ENCODE results near the gene S100A3.
"Not testable (repeated sequence)": the region's sequence is repeated elsewhere in the genome, so short reads cannot be mapped to it uniquely, and the experiment has no call there.

Gene S100A3

GRCh38 chr1:153520818-153521476, 28.1 kb downstream of the S100A3 start:
- peaks cover 31% of the 10 kb centered on the region for H3K27me3 ChIP-seq (ENCODE audit: insufficient read depth, low read length)
- no peaks in the 10 kb centered on the region for H3K36me3 ChIP-seq (ENCODE audit: insufficient read depth, low read length)
- H3K4me3 ChIP-seq (ENCODE audit: low read length) = no peak overlapping the region
- no peak overlapping the region for H3K9ac ChIP-seq (ENCODE audit: low read depth, low read length)
- no peaks in the 10 kb centered on the region for H3K9me3 ChIP-seq (ENCODE audit: insufficient read depth, low read depth, low read length)
- H3K27ac ChIP-seq (ENCODE audit: low read depth, low read length) = no peak overlapping the region
- peaks cover 7% of the 10 kb centered on the region; the same call in 1 of the 2 replicates for H3K4me1 ChIP-seq (ENCODE audit: insufficient read depth, low read length)
- 87% methylated on average over 4 of the region's 4 CpGs for WGBS

GRCh38 chr1:153520137-153520691, 28.8 kb downstream of the S100A3 start:
- WGBS = 72% methylated on average over 5 of the region's 5 CpGs
- H3K27ac ChIP-seq (ENCODE audit: low read depth, low read length); H3K36me3 ChIP-seq (ENCODE audit: insufficient read depth, low read length); H3K4me1 ChIP-seq (ENCODE audit: insufficient read depth, low read length); H3K9me3 ChIP-seq (ENCODE audit: insufficient read depth, low read depth, low read length); H3K9ac ChIP-seq (ENCODE audit: low read depth, low read length); H3K4me3 ChIP-seq (ENCODE audit: low read length): not testable (repeated sequence)
- H3K27me3 ChIP-seq (ENCODE audit: insufficient read depth, low read length) = peaks cover 38% of the 10 kb centered on the region

GRCh38 chr1:153519242-153519641, 29.8 kb downstream of the S100A3 start:
- no peaks in the 10 kb centered on the region for H3K36me3 ChIP-seq (ENCODE audit: insufficient read depth, low read length)
- no peaks in the 10 kb centered on the region; the same call in 1 of the 2 replicates for H3K4me1 ChIP-seq (ENCODE audit: insufficient read depth, low read length)
- H3K4me3 ChIP-seq (ENCODE audit: low read length) = no peak overlapping the region
- peaks cover 41% of the 10 kb centered on the region for H3K27me3 ChIP-seq (ENCODE audit: insufficient read depth, low read length)
- H3K27ac ChIP-seq (ENCODE audit: low read depth, low read length) = no peak overlapping the region
- WGBS = 94% methylated on average over 3 of the region's 3 CpGs
- H3K9ac ChIP-seq (ENCODE audit: low read depth, low read length) = no peak overlapping the region
- H3K9me3 ChIP-seq (ENCODE audit: insufficient read depth, low read depth, low read length) = no peaks in the 10 kb centered on the region

- WGBS = 62% methylated on average over 8 of the region's 8 CpGs
- Histone ChIP-seq H3K9ac (ENCODE audit: low read depth, low read length) (no peak overlapping the region), H3K27me3 (ENCODE audit: insufficient read depth, low read length) (peaks cover 44% of the 10 kb centered on the region), H3K9me3 (ENCODE audit: insufficient read depth, low read depth, low read length) (no peaks in the 10 kb centered on the region), H3K27ac (ENCODE audit: low read depth, low read length) (no peak overlapping the region), H3K36me3 (ENCODE audit: insufficient read depth, low read length) (no peaks in the 10 kb centered on the region), H3K4me3 (ENCODE audit: low read length) (no peak overlapping the region), H3K4me1 (ENCODE audit: insufficient read depth, low read length) (no peaks in the 10 kb centered on the region; the same call in 1 of the 2 replicates)
Measured at GRCh38 chr1:153515504-153516394, 33.3 kb downstream of the S100A3 start.

GRCh38 chr1:153513666-153514065, 35.4 kb downstream of the S100A3 start:
- 91% methylated on average over 7 of the region's 7 CpGs for WGBS
- H3K36me3 ChIP-seq (ENCODE audit: insufficient read depth, low read length) = no peaks in the 10 kb centered on the region

DNA sequence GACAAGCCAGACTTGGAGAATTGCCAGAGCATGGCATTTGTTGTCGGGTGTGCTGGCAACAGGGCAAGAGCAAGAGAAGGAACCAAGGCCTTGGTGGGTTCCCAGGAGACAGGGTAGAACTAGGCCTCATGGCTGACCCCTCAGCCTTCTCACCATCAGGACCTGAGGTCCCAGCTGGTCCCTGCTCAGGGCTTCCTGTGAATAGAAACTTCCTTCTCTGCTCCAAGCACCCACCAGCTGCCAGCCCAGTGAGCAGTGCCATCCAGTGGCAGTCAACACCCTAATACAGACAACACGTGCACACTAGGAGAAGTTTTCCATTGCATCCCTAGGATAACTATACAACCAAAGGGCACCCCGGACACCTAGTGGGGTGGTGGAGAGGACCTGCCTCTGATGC, 36.0 kb downstream of the S100A3 start:
- no peak overlapping the region for H3K9ac ChIP-seq (ENCODE audit: low read depth, low read length)
- H3K4me3 ChIP-seq (ENCODE audit: low read length) = no peak overlapping the region
- WGBS = 94% methylated on average over 3 of the region's 3 CpGs
- no peak overlapping the region for H3K27ac ChIP-seq (ENCODE audit: low read depth, low read length)
- no peaks in the 10 kb centered on the region for H3K36me3 ChIP-seq (ENCODE audit: insufficient read depth, low read length)
- peaks cover 32% of the 10 kb centered on the region for H3K27me3 ChIP-seq (ENCODE audit: insufficient read depth, low read length)
- H3K9me3 ChIP-seq (ENCODE audit: insufficient read depth, low read depth, low read length) = no peaks in the 10 kb centered on the region
- H3K4me1 ChIP-seq (ENCODE audit: insufficient read depth, low read length) = no peaks in the 10 kb centered on the region

More at GRCh38 chr1:153513666-153514065, 35.4 kb downstream of the S100A3 start:
- Histone ChIP-seq H3K9ac (ENCODE audit: low read depth, low read length) (no peak overlapping the region), H3K27me3 (ENCODE audit: insufficient read depth, low read length) (peaks cover 36% of the 10 kb centered on the region), H3K27ac (ENCODE audit: low read depth, low read length) (no peak overlapping the region), H3K4me3 (ENCODE audit: low read length) (no peak overlapping the region), H3K4me1 (ENCODE audit: insufficient read depth, low read length) (no peaks in the 10 kb centered on the region), H3K9me3 (ENCODE audit: insufficient read depth, low read depth, low read length) (no peaks in the 10 kb centered on the region)

DNA sequence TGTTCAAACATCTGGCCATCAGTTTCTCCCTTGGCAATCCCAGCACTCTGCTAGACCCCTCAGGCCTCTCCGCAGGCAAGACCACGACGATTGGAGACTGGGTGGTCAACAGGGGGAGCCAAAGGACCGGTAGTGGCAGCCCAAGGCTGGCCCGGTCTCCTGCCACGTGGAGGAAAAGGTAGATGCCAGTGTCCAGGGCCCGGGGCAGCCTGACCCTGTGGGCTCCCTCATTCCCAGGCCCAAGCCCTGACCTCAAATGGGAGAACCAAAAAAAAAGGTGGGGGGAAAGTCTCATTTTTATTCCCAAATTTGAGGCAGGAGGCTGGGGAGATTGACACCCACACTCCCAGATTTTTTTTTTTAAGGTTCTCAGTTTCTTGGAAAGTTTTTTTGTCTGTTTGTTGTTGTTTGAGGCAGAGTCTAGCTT, 38.1 kb downstream of the S100A3 start:
- Histone ChIP-seq H3K9ac (ENCODE audit: low read depth, low read length) (no peak overlapping the region), H3K27me3 (ENCODE audit: insufficient read depth, low read length) (peaks cover 13% of the 10 kb centered on the region; the same call in 1 of the 2 replicates), H3K4me3 (ENCODE audit: low read length) (no peak overlapping the region), H3K4me1 (ENCODE audit: insufficient read depth, low read length) (no peaks in the 10 kb centered on the region), H3K27ac (ENCODE audit: low read depth, low read length) (no peak overlapping the region), H3K36me3 (ENCODE audit: insufficient read depth, low read length) (no peaks in the 10 kb centered on the region), H3K9me3 (ENCODE audit: insufficient read depth, low read depth, low read length) (no peaks in the 10 kb centered on the region)
- WGBS = 2% methylated on average over 7 of the region's 7 CpGs

GRCh38 chr1:153509729-153510354, 39.2 kb downstream of the S100A3 start:
- Histone ChIP-seq H3K4me3 (ENCODE audit: low read length) (no peak overlapping the region), H3K27ac (ENCODE audit: low read depth, low read length) (no peak overlapping the region), H3K9ac (ENCODE audit: low read depth, low read length) (no peak overlapping the region), H3K36me3 (ENCODE audit: insufficient read depth, low read length) (no peaks in the 10 kb centered on the region), H3K4me1 (ENCODE audit: insufficient read depth, low read length) (no peaks in the 10 kb centered on the region), H3K9me3 (ENCODE audit: insufficient read depth, low read depth, low read length) (no peaks in the 10 kb centered on the region), H3K27me3 (ENCODE audit: insufficient read depth, low read length) (peaks cover 3% of the 10 kb centered on the region; the same call in 1 of the 2 replicates)
- WGBS = 84% methylated on average over 4 of the region's 4 CpGs

DNA sequence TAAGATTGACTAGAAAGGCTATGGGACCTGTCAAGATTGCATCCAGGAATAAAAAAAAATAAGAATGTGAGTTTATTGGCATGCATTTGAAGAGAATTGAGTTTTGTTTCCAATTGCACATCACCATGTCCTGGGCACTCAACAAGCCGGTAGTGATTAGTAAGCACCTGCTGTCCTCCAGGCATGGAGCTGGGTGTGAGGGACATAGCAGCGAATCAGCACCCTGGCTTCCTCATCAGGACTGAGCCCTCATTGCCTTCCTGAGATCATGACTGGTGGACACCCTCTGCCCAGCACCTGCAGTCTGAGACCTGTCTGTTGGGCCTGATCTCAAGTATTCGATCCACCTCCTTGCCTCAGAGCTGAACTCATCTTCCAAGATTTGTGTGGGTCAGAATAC, 40.0 kb downstream of the S100A3 start:
- H3K4me3 ChIP-seq (ENCODE audit: low read length) = no peak overlapping the region
- no peaks in the 10 kb centered on the region for H3K4me1 ChIP-seq (ENCODE audit: insufficient read depth, low read length)
- H3K27me3 ChIP-seq (ENCODE audit: insufficient read depth, low read length) = peaks cover 3% of the 10 kb centered on the region; the same call in 1 of the 2 replicates
- no peaks in the 10 kb centered on the region for H3K36me3 ChIP-seq (ENCODE audit: insufficient read depth, low read length)
- no peaks in the 10 kb centered on the region for H3K9me3 ChIP-seq (ENCODE audit: insufficient read depth, low read depth, low read length)
- H3K9ac ChIP-seq (ENCODE audit: low read depth, low read length) = no peak overlapping the region
- 91% methylated on average over 3 of the region's 3 CpGs for WGBS
- H3K27ac ChIP-seq (ENCODE audit: low read depth, low read length) = no peak overlapping the region

GRCh38 chr1:153507926-153508583, 41.0 kb downstream of the S100A3 start:
- no peaks in the 10 kb centered on the region for H3K36me3 ChIP-seq (ENCODE audit: insufficient read depth, low read length)
- WGBS = 91% methylated on average over 9 of the region's 11 CpGs
- no peak overlapping the region for H3K27ac ChIP-seq (ENCODE audit: low read depth, low read length)
- H3K27me3 ChIP-seq (ENCODE audit: insufficient read depth, low read length) = peaks cover 3% of the 10 kb centered on the region; the same call in 1 of the 2 replicates
- H3K9ac ChIP-seq (ENCODE audit: low read depth, low read length) = no peak overlapping the region
- no peaks in the 10 kb centered on the region for H3K4me1 ChIP-seq (ENCODE audit: insufficient read depth, low read length)
- H3K9me3 ChIP-seq (ENCODE audit: insufficient read depth, low read depth, low read length) = no peaks in the 10 kb centered on the region
- no peak overlapping the region for H3K4me3 ChIP-seq (ENCODE audit: low read length)

Measured in HUES64 (cell line).